ENCODE data around the gene RASL11A. TPM values are rescaled to one million over a fixed set of nuclear protein-coding genes. Genes with fewer than 3 reads are reported as not detected.
"Not testable (repeated sequence)": the region's sequence is repeated elsewhere in the genome, so short reads cannot be mapped to it uniquely, and the experiment has no call there.

The RASL11A gene
- total and polyA plus RNA-seq, 2 experiments from 2014 or later = 6.3 to 18.8 TPM

GRCh38 chr13:27288392-27288791, 17.8 kb downstream of the RASL11A start:
- Histone ChIP-seq H3K4me1 (ENCODE audit: insufficient read depth) (no peaks in the 10 kb centered on the region), H2AFZ (no peak overlapping the region), H3K27ac (no peak overlapping the region), H4K20me1 (ENCODE audit: insufficient read depth, poor library complexity, severe bottlenecking) (no peaks in the 10 kb centered on the region), H3K9me3 (ENCODE audit: low read depth) (no peaks in the 10 kb centered on the region), H3K27me3 (no peaks in the 10 kb centered on the region), H3K79me2 (no peaks in the 10 kb centered on the region), H3K4me2 (no peak overlapping the region), H3K36me3 (replicated peaks; ENCODE audit: insufficient read depth, low read depth) (no peaks in the 10 kb centered on the region), H3K9me2 (replicated peaks; ENCODE audit: insufficient read depth) (no peaks in the 10 kb centered on the region), H3K4me3 (no peak overlapping the region)
- TF ChIP-seq CTCF (IDR thresholded peaks at IDR 0.05; ENCODE audit: poor library complexity) (no peak), EZH2 (IDR thresholded peaks at IDR 0.05; ENCODE audit: borderline replicate concordance) (no peak), EZH2phosphoT487 (IDR thresholded peaks at IDR 0.05; ENCODE audit: low read depth, severe bottlenecking, unreplicated experiment) (no peak)
- WGBS (ENCODE audit: low lambda C conversion rate, missing lambda C conversion rate) = 89% methylated on average over 4 of the region's 4 CpGs
- DNase-seq (ENCODE audit: low spot score) = no peak

GRCh38 chr13:27289011-27289665, 18.5 kb downstream of the RASL11A start:
- Histone ChIP-seq H3K27ac (no peak overlapping the region), H3K4me3 (no peak overlapping the region), H3K27me3 (peaks cover 4% of the 10 kb centered on the region), H3K4me1 (ENCODE audit: insufficient read depth) (no peaks in the 10 kb centered on the region), H4K20me1 (ENCODE audit: insufficient read depth, poor library complexity, severe bottlenecking) (no peaks in the 10 kb centered on the region), H3K9me3 (ENCODE audit: low read depth) (no peaks in the 10 kb centered on the region), H3K79me2 (no peaks in the 10 kb centered on the region), H3K36me3 (replicated peaks; ENCODE audit: insufficient read depth, low read depth) (no peaks in the 10 kb centered on the region), H3K9me2 (replicated peaks; ENCODE audit: insufficient read depth) (no peaks in the 10 kb centered on the region), H2AFZ (no peak overlapping the region), H3K4me2 (no peak overlapping the region)
- 68% methylated on average over 2 of the region's 2 CpGs for WGBS (ENCODE audit: low lambda C conversion rate, missing lambda C conversion rate)
- no peak for TF ChIP-seq EZH2phosphoT487 (IDR thresholded peaks at IDR 0.05; ENCODE audit: low read depth, severe bottlenecking, unreplicated experiment)
- TF ChIP-seq EZH2 (IDR thresholded peaks at IDR 0.05; ENCODE audit: borderline replicate concordance) = no peak
- TF ChIP-seq CTCF (IDR thresholded peaks at IDR 0.05; ENCODE audit: poor library complexity) = no peak
- no peak for DNase-seq (ENCODE audit: low spot score)

GRCh38 chr13:27290715-27291114, 20.1 kb downstream of the RASL11A start:
- Histone ChIP-seq H3K9me3 (ENCODE audit: low read depth) (no peaks in the 10 kb centered on the region), H3K27ac (no peak overlapping the region), H3K79me2 (no peaks in the 10 kb centered on the region), H3K4me2 (no peak overlapping the region), H2AFZ (no peak overlapping the region), H3K4me3 (no peak overlapping the region), H4K20me1 (ENCODE audit: insufficient read depth, poor library complexity, severe bottlenecking) (no peaks in the 10 kb centered on the region), H3K27me3 (peaks cover 4% of the 10 kb centered on the region), H3K4me1 (ENCODE audit: insufficient read depth) (no peaks in the 10 kb centered on the region), H3K9me2 (replicated peaks; ENCODE audit: insufficient read depth) (no peaks in the 10 kb centered on the region), H3K36me3 (replicated peaks; ENCODE audit: insufficient read depth, low read depth) (no peaks in the 10 kb centered on the region)
- 88% methylated on average over 4 of the region's 4 CpGs for WGBS (ENCODE audit: low lambda C conversion rate, missing lambda C conversion rate)
- no peak for DNase-seq (ENCODE audit: low spot score)
- no peak for TF ChIP-seq CTCF (IDR thresholded peaks at IDR 0.05; ENCODE audit: poor library complexity)
- no peak for TF ChIP-seq EZH2 (IDR thresholded peaks at IDR 0.05; ENCODE audit: borderline replicate concordance)
- no peak for TF ChIP-seq EZH2phosphoT487 (IDR thresholded peaks at IDR 0.05; ENCODE audit: low read depth, severe bottlenecking, unreplicated experiment)

- not testable (repeated sequence) for H3K27me3 ChIP-seq; H3K4me3 ChIP-seq; H3K9me3 ChIP-seq (ENCODE audit: low read depth); DNase-seq (ENCODE audit: low spot score); H3K4me2 ChIP-seq; H2AFZ ChIP-seq; H3K4me1 ChIP-seq (ENCODE audit: insufficient read depth); H4K20me1 ChIP-seq (ENCODE audit: insufficient read depth, poor library complexity, severe bottlenecking); H3K27ac ChIP-seq; H3K36me3 ChIP-seq (replicated peaks; ENCODE audit: insufficient read depth, low read depth); H3K9me2 ChIP-seq (replicated peaks; ENCODE audit: insufficient read depth); H3K79me2 ChIP-seq
- 93% methylated on average over 8 of the region's 8 CpGs for WGBS (ENCODE audit: low lambda C conversion rate, missing lambda C conversion rate)
Measured at GRCh38 chr13:27291967-27292366, 21.3 kb downstream of the RASL11A start.
